ENCODE data around the gene TGM3.

Gene TGM3

DNA sequence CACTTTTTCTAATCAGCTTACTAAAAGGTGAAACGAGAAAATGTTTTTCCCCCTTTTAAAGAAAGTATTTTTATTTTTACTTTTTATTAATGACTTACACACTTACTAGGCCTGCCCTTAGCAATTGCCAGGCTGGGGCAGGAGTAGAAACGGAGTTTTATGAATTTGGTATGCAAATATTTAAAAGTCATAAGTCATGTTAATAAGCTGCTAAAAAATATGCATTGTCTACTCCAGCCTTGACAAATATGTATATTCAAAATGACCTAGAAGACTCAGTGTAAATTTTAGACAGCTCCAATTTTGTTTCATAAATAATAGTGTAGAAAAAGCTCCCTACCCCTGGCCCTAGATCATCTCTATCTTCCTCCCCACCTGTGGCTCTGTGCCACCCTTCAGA lies 67.4 kb downstream of the TGM3 start:
- TF ChIP-seq, protein P1, sequence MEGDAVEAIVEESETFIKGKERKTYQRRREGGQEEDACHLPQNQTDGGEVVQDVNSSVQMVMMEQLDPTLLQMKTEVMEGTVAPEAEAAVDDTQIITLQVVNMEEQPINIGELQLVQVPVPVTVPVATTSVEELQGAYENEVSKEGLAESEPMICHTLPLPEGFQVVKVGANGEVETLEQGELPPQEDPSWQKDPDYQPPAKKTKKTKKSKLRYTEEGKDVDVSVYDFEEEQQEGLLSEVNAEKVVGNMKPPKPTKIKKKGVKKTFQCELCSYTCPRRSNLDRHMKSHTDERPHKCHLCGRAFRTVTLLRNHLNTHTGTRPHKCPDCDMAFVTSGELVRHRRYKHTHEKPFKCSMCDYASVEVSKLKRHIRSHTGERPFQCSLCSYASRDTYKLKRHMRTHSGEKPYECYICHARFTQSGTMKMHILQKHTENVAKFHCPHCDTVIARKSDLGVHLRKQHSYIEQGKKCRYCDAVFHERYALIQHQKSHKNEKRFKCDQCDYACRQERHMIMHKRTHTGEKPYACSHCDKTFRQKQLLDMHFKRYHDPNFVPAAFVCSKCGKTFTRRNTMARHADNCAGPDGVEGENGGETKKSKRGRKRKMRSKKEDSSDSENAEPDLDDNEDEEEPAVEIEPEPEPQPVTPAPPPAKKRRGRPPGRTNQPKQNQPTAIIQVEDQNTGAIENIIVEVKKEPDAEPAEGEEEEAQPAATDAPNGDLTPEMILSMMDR (conservative IDR thresholded peaks at IDR 0.05), result no peak
- no peak overlapping the region for H3K27ac ChIP-seq

DNA sequence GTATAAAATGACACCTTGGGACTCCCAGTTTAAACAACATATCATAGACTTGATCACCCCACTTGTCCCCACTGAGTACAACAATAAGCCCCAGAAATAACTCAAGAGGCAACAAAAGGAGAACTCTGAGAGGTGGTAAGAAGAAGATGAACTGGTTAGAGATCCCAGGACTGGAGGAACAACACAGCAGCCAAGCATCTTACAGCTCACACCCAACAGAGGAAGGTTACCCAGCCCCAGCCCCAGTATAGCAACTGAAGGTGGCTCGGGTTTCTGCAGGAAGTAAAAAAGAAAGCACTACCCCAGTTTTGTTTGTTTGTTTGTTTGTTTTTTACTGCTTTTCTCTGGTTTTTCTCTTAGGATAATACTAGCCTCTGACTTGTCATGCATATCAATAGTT lies 67.8 kb downstream of the TGM3 start:
- TF ChIP-seq, protein P1 (conservative IDR thresholded peaks at IDR 0.05), result no peak
- no peak overlapping the region for H3K27ac ChIP-seq

DNA sequence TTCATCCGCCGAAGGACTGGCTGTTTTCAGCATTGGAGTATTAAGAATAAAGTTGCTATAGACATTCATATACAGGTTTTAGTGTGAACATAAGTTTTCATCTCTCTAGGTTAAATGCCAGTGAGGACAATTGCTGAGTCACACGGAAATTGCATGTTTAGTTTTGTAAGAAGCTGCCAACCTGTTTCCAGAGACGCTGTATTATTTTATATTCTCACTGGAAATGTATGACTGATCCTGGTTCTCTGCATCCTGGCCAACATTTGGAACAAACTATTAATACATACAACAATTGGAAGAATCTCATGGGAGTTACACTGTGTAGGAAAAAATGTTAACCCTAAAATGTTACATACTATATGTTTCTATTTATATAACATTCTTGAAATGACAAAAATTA lies 68.2 kb downstream of the TGM3 start:
- TF ChIP-seq, protein P1 (conservative IDR thresholded peaks at IDR 0.05), result no peak
- H3K27ac ChIP-seq, result no peak overlapping the region

DNA sequence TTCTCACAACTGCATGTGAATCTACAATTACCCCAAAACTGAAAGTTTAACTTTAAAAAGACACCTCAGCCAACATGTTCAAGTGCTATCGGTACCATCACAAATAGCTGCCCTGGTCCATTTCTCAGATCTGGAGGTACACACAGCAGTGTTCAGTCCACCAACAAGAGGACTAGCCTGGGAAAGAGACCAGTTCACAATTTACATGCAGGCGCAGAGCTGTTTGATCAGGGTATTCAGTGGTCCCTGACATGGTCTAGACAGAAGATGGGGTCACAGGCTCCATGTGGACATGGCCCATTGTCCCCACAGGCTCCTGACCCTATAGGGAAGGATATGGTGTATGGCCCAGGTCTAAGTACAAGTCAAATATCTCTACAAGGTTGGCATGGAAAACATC lies 69.3 kb downstream of the TGM3 start:
- H3K27ac ChIP-seq, result no peak overlapping the region
- TF ChIP-seq, protein P1 (conservative IDR thresholded peaks at IDR 0.05), result no peak

DNA sequence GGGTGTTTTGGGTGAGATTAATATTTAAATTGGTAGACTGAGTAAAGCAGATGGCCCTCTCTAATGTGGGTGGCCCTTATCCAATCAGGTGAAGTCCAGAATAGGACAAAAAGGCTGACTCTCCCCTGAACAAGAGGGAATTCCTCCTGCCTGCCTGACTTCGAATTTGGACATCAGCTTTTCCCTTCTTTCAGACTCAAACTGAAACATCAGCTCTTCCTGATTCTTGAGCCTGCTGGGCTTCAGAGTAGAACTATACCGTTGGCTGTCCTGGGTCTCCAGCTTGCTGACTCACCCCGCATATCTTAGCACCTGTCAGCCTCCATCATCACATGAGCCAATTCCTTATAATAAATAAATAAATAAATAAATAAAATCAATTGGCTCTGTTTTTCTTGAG lies 69.9 kb downstream of the TGM3 start:
- TF ChIP-seq, protein P1 (conservative IDR thresholded peaks at IDR 0.05), result no peak

DNA sequence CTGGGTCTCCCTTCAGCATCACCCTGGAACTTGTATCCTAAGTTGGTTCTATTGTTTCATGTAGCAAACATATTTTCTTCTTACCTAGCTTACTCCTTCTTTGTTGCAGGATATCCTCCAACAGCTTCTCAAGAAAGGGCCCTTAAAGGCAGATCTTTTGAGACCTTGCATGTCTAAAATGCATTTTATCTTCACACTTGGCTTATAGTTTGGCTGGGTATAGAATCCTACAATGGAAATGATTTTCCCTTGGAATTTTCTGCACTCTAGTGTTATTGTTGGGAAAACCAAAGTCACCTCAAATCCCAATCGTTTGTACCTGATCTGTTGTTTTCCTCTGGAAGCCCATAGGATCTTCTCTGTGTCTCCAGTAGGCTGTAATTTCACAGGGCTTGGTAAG lies 72.8 kb downstream of the TGM3 start:
- TF ChIP-seq, protein P1 (conservative IDR thresholded peaks at IDR 0.05), result no peak
- H3K27ac ChIP-seq, result no peak overlapping the region

More for the DNA sequence above, 69.9 kb downstream of the TGM3 start:
- no peak overlapping the region for H3K27ac ChIP-seq

DNA sequence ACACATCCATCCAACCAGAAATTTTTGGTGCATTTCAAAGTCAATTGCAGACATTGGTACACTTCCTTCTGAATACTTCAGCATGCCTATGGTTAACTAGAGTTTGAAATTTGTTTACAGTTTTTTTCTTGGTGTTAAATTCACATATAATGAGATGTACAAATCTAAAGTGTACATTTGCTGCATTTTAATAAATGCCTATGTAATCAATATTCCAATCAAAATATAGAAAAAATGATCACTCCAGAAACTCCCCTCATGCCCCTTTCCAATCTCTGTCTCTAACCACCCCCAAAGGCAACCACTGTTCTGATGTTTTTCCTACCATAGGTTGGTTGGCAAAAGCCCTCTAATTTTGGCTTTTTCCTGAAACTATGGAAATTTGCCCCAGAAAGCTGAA lies 77.3 kb downstream of the TGM3 start:
- H3K27ac ChIP-seq, result no peak overlapping the region
- TF ChIP-seq, protein P1 (conservative IDR thresholded peaks at IDR 0.05), result no peak

Measured in VCaP (cell line).